ENCODE results near the gene MLLT1.

- no peak for TF ChIP-seq EZH2 (IDR thresholded peaks at IDR 0.05; ENCODE audit: insufficient read depth, poor library complexity, severe bottlenecking)
- no peak for TF ChIP-seq EZH2phosphoT487 (IDR thresholded peaks at IDR 0.05; ENCODE audit: insufficient read depth, low read depth)
Measured at GRCh38 chr19:6297202-6297601, 17.4 kb upstream of the MLLT1 start.

Data from GM23248 (cell line).